H7 (cell line): ENCODE measurements around the gene MRPL40. TPM values are rescaled to one million over a fixed set of nuclear protein-coding genes. Genes with fewer than 3 reads are reported as not detected.

ENCODE experiments used
- DNase-seq: peaks from one replicate; pipeline ENCODE4 v3.0.0; 2012
- H3K27me3 ChIP-seq: 2 replicates; pipeline ENCODE4 v1.6.0; 2011; ENCODE audit warnings: mild to moderate bottlenecking, low read length; ENCODE audit not compliant: control insufficient read depth, insufficient read depth
- H3K36me3 ChIP-seq: replicated peaks from 2 replicates; pipeline ENCODE4 v1.5.1; 2011; ENCODE audit warnings: low read length; ENCODE audit not compliant: control insufficient read depth, insufficient read depth
- H3K4me3 ChIP-seq: 2 replicates; pipeline ENCODE4 v1.5.1; 2011; ENCODE audit warnings: low read depth, mild to moderate bottlenecking, control low read depth, low read length, moderate library complexity; ENCODE audit not compliant: insufficient read depth
- total RNA-seq: library from RNA; depleted of rRNA; stranded (reverse); fragments of >200 nt; shearing (Covaris generic); gene quantifications from 2 replicates; pipeline ENCODE4 v1.2.3, GENCODE V29; 2014; rRNA removed

Gene MRPL40
- 20.1 and 20.2 TPM in 2 replicates for total RNA-seq

DNA sequence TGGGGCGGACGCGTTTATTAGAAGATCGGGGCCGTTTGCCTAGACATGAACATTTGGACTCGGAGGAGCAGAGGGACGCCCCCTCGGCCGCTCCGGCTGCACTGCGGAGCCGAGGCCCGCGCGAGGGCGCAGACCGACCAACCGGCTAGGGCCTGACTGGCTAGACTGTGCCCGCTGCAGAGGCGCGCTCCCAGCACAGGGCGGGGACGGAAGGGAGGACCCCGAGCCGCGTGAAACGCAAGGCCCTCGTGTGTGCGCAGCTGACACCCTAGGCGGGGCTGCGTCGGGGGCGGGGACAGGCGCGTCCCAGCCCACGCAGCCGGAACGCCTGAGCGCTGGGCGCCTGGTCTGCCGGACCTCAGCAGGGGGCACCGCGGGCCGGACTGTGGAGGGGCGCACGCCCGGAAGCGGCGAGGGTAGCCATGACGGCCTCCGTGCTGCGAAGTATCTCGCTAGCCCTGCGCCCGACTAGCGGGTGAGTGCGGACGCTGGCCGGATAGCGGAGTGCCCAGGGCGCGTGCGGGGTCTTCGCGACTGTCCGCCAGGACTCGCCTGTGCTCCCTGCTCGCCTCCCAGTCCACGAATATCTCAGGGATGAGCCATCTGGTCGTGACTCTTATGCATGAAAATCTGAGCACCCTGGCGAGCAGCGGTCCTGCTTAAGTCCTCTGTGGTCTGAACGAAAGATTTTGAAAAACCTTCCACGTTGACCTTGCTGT, at the start of gene MRPL40:
MRPL40 (plus strand) TSS at position 413 of the 719 bp plus-strand sequence; CDS start at position 423, 10 bp downstream.
- Histone ChIP-seq H3K27me3 (no peaks in the 10 kb centered on the region), H3K36me3 (peaks cover 6% of the 10 kb centered on the region), H3K4me3 (peak within 1 kb of the TSS; percentile 92)
- DNase-seq, result peak; percentile 91

DNA sequence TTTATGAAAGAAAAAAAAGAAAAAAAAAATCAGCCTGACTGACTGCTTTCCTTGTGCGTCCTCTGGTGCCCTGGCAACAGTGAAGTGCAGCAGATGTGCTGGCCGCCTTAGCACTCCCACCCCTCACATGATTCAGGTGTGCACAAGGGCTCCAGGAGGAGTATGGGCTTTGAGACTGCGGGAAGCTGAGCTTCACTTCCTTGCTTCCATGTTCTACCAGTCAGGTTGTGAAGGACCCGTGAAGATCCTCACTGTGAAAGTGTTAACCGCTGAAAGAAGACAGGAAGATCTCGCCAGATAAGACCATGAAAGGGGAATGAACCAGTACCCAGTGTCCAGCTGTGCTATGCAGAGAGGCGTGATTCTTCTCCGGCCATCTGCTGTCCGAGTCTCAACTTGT, 49.1 kb upstream of the MRPL40 start:
- Histone ChIP-seq H3K4me3 (no peak overlapping the region), H3K27me3 (no peaks in the 10 kb centered on the region), H3K36me3 (peaks cover 41% of the 10 kb centered on the region)
- no peak for DNase-seq

- peaks cover 51% of the 10 kb centered on the region for H3K36me3 ChIP-seq
- no peak overlapping the region for H3K4me3 ChIP-seq
- no peaks in the 10 kb centered on the region for H3K27me3 ChIP-seq
- no peak for DNase-seq
Observed at GRCh38 chr22:19385221-19385906, 47.0 kb upstream of the MRPL40 start.

DNA sequence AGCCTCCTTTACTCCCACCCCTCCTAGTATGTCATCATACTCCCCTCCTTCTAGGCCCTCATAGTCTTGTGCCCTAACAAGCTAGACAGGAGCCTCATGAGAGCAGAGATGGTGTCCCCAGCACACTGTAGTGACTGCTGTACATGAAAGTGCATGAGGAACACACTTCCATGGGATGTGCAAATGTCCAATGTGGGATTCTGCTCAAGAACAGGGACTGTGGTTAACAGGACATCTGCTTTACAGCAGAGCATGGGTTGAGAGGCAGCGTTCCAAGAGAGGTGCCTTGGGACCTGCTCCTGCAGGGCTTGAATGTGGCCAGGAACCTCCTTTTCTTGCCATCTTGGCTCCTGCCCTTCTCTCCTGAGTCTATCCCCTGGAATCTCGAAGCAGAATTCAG, 46.1 kb upstream of the MRPL40 start:
- DNase-seq, result no peak
- Histone ChIP-seq H3K27me3 (no peaks in the 10 kb centered on the region), H3K4me3 (no peak overlapping the region), H3K36me3 (peaks cover 56% of the 10 kb centered on the region)

- no peak for DNase-seq
- Histone ChIP-seq H3K4me3 (no peak overlapping the region), H3K36me3 (peaks cover 59% of the 10 kb centered on the region), H3K27me3 (no peaks in the 10 kb centered on the region)
Observed at GRCh38 chr22:19387038-19387437, 45.3 kb upstream of the MRPL40 start.

- no peak for DNase-seq
- Histone ChIP-seq H3K27me3 (no peaks in the 10 kb centered on the region), H3K4me3 (no peak overlapping the region), H3K36me3 (peaks cover 58% of the 10 kb centered on the region)
Observed at GRCh38 chr22:19387575-19387974, 44.8 kb upstream of the MRPL40 start.

DNA sequence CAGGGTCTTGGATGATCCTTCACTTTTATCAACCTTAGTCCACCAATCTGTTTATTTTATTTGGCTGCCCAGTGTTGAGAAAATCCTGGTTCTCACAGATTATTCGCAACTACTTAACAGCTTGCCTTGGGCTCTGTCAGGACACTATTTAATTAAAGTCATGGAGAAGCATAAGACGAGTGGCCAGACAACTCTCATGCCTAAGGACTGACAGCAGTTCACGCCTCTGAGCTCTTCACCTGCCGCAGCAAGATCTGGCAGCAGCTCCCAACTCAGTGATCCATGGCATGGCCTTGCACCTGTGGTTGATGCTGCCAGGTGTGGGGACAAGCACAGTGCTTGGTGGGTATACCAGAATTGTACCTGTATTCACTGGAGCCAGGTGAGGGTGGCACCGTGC, 38.6 kb upstream of the MRPL40 start:
- Histone ChIP-seq H3K27me3 (no peaks in the 10 kb centered on the region), H3K36me3 (peaks cover 52% of the 10 kb centered on the region), H3K4me3 (no peak overlapping the region)
- no peak for DNase-seq

GRCh38 chr22:19394274-19395050, 37.9 kb upstream of the MRPL40 start:
- Histone ChIP-seq H3K36me3 (peaks cover 49% of the 10 kb centered on the region), H3K4me3 (no peak overlapping the region), H3K27me3 (no peaks in the 10 kb centered on the region)
- no peak for DNase-seq

DNA sequence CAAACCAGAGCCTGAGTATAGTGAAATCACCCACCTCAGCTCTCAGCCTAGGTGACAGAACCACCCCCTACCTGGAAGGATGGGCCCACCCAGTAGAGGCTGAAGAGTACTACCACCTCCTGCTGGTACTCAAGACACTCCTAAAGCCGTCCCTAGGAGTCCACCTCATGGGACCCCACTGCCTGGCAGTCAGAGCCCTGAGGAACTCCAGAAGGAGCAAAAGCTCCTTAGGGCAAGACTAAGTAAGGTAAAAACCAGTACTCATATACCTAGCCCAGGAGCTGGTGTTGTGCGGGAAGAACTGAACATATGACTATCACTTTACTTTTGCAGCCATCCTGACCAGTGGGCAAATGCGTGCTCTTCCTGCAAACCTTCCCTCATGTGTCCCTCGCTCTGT, 37.1 kb upstream of the MRPL40 start:
- no peak overlapping the region for H3K4me3 ChIP-seq
- H3K27me3 ChIP-seq, result no peaks in the 10 kb centered on the region
- DNase-seq, result no peak
- peaks cover 47% of the 10 kb centered on the region for H3K36me3 ChIP-seq

- peaks cover 43% of the 10 kb centered on the region for H3K36me3 ChIP-seq
Observed at GRCh38 chr22:19396561-19396933, 35.8 kb upstream of the MRPL40 start.

DNA sequence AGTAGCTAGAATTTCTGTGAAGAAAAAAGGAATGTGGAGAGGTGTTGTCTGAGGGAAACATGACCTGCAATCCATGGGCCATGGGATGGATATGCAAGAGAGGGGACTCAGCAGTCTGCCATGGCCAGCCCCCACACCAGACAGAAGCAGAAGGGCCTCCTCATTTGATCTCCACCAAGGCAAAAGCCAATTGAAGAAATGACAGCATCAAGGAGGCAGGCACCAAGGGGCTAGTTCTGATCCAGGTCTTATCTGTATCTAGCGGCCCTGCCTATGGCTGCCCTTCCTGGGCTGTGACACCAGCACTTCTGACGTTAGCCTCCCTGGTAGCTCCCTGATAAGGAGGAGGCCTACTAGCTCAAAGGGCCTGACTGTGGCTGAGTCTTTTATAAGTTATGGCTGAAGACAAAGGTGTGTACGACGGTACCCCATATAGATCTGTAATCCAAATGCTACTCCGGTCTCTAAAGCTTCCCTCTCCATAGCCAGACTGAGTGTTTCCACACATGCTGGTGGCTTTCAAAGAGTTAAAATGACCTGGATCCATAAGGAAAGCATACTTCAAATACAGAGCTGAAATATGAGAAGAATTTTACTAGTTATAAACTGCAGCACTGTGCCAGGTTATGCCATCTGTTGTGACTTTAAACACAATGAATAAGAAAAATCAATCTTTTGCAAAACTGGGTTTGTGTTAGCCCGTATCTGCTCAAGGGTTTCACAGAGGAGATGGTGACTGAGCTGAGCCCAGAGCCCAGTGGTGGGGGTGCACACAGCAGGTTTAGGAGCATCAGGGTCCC, 35.2 kb upstream of the MRPL40 start:
- no peaks in the 10 kb centered on the region for H3K27me3 ChIP-seq
- H3K36me3 ChIP-seq, result peaks cover 39% of the 10 kb centered on the region
- no peak overlapping the region for H3K4me3 ChIP-seq
- DNase-seq, result no peak

More at GRCh38 chr22:19396561-19396933, 35.8 kb upstream of the MRPL40 start:
- no peak for DNase-seq
- Histone ChIP-seq H3K27me3 (no peaks in the 10 kb centered on the region), H3K4me3 (no peak overlapping the region)

- no peaks in the 10 kb centered on the region for H3K27me3 ChIP-seq
- no peak overlapping the region for H3K4me3 ChIP-seq
- no peak for DNase-seq
- H3K36me3 ChIP-seq, result peaks cover 36% of the 10 kb centered on the region
Observed at GRCh38 chr22:19397734-19398104, 34.6 kb upstream of the MRPL40 start.

GRCh38 chr22:19398206-19398605, 34.1 kb upstream of the MRPL40 start:
- DNase-seq, result no peak
- H3K36me3 ChIP-seq, result peaks cover 32% of the 10 kb centered on the region
- H3K27me3 ChIP-seq, result no peaks in the 10 kb centered on the region
- no peak overlapping the region for H3K4me3 ChIP-seq

DNA sequence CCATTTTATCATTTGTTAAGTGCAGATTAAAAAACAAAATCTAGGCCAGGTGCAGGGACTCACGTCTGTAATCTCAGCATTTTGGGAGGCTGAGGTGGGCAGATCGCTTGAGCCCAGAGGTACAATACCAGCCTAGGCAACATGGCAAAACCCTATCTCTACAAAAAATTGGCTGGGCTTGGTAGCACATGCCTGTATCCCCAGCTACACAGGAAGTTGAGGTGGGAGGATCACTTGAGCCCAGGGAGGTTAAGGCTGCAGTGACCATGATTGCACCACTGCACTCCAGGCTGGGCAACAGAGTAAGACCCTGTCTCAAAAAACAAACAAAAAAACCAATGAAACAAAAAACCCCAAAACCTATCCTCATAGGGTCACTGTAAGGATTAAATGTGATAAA, 33.7 kb upstream of the MRPL40 start:
- H3K36me3 ChIP-seq, result peaks cover 32% of the 10 kb centered on the region

More for the DNA sequence above, 33.7 kb upstream of the MRPL40 start:
- DNase-seq, result no peak
- Histone ChIP-seq H3K27me3 (no peaks in the 10 kb centered on the region), H3K4me3 (no peak overlapping the region)
